ENCODE measurements around the gene FAM180A.

Gene FAM180A

GRCh38 chr7:135773464-135773863 is 24.9 kb upstream of the FAM180A start:
- no peak for TF ChIP-seq CTCF (IDR thresholded peaks at IDR 0.05; ENCODE audit: low read depth, low read length)
- no peak for DNase-seq (ENCODE audit: low read depth, low spot score)
- no peak overlapping the region for H3K4me3 ChIP-seq (ENCODE audit: low read depth, low read length)
- in situ Hi-C loops (cut with HindIII; ENCODE audit: low sequenced_read_pairs): no loop called here

- in situ Hi-C loops (cut with HindIII; ENCODE audit: low sequenced_read_pairs): no loop called here
- DNase-seq (ENCODE audit: low read depth, low spot score): no peak
- no peak overlapping the region for H3K4me3 ChIP-seq (ENCODE audit: low read depth, low read length)
- no peak for TF ChIP-seq CTCF (IDR thresholded peaks at IDR 0.05; ENCODE audit: low read depth, low read length)
These were observed 24.1 kb upstream of the FAM180A start for GRCh38 chr7:135772639-135773222.

- in situ Hi-C loops (cut with HindIII; ENCODE audit: low sequenced_read_pairs): no loop called here
- DNase-seq (ENCODE audit: low read depth, low spot score): peak; percentile 81
- no peak overlapping the region for H3K4me3 ChIP-seq (ENCODE audit: low read depth, low read length)
- TF ChIP-seq CTCF (IDR thresholded peaks at IDR 0.05; ENCODE audit: low read depth, low read length): no peak
These were observed 23.5 kb upstream of the FAM180A start for GRCh38 chr7:135771961-135772638.

GRCh38 chr7:135771051-135771450 is 22.4 kb upstream of the FAM180A start:
- no peak for DNase-seq (ENCODE audit: low read depth, low spot score)
- no peak for TF ChIP-seq CTCF (IDR thresholded peaks at IDR 0.05; ENCODE audit: low read depth, low read length)
- in situ Hi-C loops (cut with HindIII; ENCODE audit: low sequenced_read_pairs): no loop called here
- H3K4me3 ChIP-seq (ENCODE audit: low read depth, low read length): no peak overlapping the region

GRCh38 chr7:135770139-135770710 is 21.6 kb upstream of the FAM180A start:
- in situ Hi-C loops (cut with HindIII; ENCODE audit: low sequenced_read_pairs): no loop called here
- TF ChIP-seq CTCF (IDR thresholded peaks at IDR 0.05; ENCODE audit: low read depth, low read length): no peak
- no peak overlapping the region for H3K4me3 ChIP-seq (ENCODE audit: low read depth, low read length)
- no peak for DNase-seq (ENCODE audit: low read depth, low spot score)

- in situ Hi-C loops (cut with HindIII; ENCODE audit: low sequenced_read_pairs): no loop called here
- DNase-seq (ENCODE audit: low read depth, low spot score): no peak
- H3K4me3 ChIP-seq (ENCODE audit: low read depth, low read length): no peak overlapping the region
- no peak for TF ChIP-seq CTCF (IDR thresholded peaks at IDR 0.05; ENCODE audit: low read depth, low read length)
These were observed 20.6 kb upstream of the FAM180A start for GRCh38 chr7:135769005-135769802.
